GM10266 (cell line): ENCODE measurements around the gene ARGLU1.
A peak's percentile ranks its signal among the peaks of the same experiment; 100 is the strongest.

Experiments
- DNase-seq: peaks from one replicate; pipeline ENCODE4 v3.0.0; 2012; ENCODE audit errors: extremely low spot score
- TF ChIP-seq, protein P1 (sequence below): IDR thresholded peaks from 2 replicates; pipeline ENCODE4 v1.5.1; 2012; ENCODE audit warnings: mild to moderate bottlenecking, low read depth; ENCODE audit not compliant: control insufficient read depth, insufficient read depth; ENCODE audit errors: missing control alignments

The ARGLU1 gene

DNA sequence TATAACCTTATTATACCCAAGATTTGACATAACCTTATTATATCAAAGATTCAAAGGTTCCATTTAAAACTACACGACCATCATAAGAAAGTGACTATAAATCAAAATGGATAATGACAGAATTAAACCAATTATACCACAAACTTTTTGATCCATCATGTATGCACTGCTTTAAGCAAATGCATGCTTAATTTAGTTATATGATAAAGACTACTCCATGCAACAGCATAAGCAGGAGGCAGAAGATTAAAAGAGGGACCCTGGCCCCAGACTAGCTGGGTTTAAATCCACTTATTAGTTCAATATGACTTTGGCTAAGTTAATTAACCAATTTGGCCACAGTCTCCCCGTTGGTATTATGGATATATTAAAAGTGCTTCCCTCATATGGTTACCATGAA lies 43.8 kb downstream of the ARGLU1 start:
- TF ChIP-seq, protein P1, sequence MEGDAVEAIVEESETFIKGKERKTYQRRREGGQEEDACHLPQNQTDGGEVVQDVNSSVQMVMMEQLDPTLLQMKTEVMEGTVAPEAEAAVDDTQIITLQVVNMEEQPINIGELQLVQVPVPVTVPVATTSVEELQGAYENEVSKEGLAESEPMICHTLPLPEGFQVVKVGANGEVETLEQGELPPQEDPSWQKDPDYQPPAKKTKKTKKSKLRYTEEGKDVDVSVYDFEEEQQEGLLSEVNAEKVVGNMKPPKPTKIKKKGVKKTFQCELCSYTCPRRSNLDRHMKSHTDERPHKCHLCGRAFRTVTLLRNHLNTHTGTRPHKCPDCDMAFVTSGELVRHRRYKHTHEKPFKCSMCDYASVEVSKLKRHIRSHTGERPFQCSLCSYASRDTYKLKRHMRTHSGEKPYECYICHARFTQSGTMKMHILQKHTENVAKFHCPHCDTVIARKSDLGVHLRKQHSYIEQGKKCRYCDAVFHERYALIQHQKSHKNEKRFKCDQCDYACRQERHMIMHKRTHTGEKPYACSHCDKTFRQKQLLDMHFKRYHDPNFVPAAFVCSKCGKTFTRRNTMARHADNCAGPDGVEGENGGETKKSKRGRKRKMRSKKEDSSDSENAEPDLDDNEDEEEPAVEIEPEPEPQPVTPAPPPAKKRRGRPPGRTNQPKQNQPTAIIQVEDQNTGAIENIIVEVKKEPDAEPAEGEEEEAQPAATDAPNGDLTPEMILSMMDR = no peak
- DNase-seq = no peak

GRCh38 chr13:106523576-106523975 lies 44.4 kb downstream of the ARGLU1 start:
- DNase-seq = no peak
- TF ChIP-seq, protein P1 = no peak

DNA sequence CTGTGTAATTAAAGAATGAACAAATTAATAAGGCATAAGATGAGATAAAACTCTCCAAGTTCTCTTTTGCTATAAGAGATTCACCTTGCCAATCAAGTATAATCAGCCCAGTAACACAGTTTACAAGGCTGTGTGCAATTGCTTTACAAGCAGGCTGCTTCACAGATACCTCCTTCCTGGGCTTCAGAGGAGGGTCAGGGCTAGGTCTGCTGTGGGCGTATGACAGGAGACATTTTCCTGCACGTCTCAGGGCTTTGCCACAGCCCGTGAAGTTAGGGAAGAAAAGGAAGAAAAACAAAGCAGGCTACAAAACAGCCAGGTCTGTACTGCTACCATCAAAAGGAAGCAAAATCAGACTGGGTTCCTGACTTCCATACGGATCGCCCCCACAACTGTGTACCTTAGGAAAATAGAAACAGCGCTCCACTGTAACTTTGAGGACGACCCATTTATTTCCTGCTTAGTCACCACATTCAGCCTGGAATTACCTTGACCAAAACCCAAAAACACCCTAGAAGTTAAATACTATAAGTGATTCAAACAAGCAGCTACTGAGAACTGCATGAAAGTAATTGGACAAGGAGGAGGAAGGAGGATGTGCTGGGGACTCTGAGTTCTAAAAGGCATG lies 44.9 kb downstream of the ARGLU1 start:
- TF ChIP-seq, protein P1 = no peak
- DNase-seq = no peak

- no peak for DNase-seq
- TF ChIP-seq, protein P1 = no peak
Measured at GRCh38 chr13:106522112-106522705, 45.7 kb downstream of the ARGLU1 start.

GRCh38 chr13:106521095-106521799 lies 46.7 kb downstream of the ARGLU1 start:
- TF ChIP-seq, protein P1 = no peak
- no peak for DNase-seq

- no peak for DNase-seq
- TF ChIP-seq, protein P1 = peak; percentile 26
Measured at GRCh38 chr13:106520251-106521054, 47.5 kb downstream of the ARGLU1 start.
